Measurements from ENCODE around the gene TBC1D3G. TPM values are rescaled to one million over a fixed set of nuclear protein-coding genes. Genes with fewer than 3 reads are reported as not detected.
"Not testable (repeated sequence)": the region's sequence is repeated elsewhere in the genome, so short reads cannot be mapped to it uniquely, and the experiment has no call there.

TBC1D3G gene
- not detected in 2 replicates for total RNA-seq (2014; rRNA removed; shearing (Covaris generic); ENCODE audit: low replicate concordance)

- H3K9me2 ChIP-seq (replicated peaks; ENCODE audit: insufficient read depth, low read length); H4K20me1 ChIP-seq (ENCODE audit: insufficient read depth, low read depth, low read length); H3K4me3 ChIP-seq (ENCODE audit: low read length); H2AFZ ChIP-seq (ENCODE audit: low read length); H3K27ac ChIP-seq (ENCODE audit: low read length); H3K79me2 ChIP-seq (ENCODE audit: low read length); H3K9me3 ChIP-seq (ENCODE audit: low read length); H3K4me1 ChIP-seq (ENCODE audit: low read length); H3K27me3 ChIP-seq (ENCODE audit: low read length); DNase-seq; H3K36me3 ChIP-seq (ENCODE audit: insufficient read depth, low read length); H3K9ac ChIP-seq (ENCODE audit: low read length); H3K4me2 ChIP-seq (ENCODE audit: low read depth, low read length, poor library complexity, severe bottlenecking): not testable (repeated sequence)
These were observed at the start of gene TBC1D3G for GRCh38 chr17:36323584-36323983. TSS of gene TBC1D3G (plus strand) at chr17:36323884. CDS start at chr17:36325412, 1,528 bp downstream.

DNA sequence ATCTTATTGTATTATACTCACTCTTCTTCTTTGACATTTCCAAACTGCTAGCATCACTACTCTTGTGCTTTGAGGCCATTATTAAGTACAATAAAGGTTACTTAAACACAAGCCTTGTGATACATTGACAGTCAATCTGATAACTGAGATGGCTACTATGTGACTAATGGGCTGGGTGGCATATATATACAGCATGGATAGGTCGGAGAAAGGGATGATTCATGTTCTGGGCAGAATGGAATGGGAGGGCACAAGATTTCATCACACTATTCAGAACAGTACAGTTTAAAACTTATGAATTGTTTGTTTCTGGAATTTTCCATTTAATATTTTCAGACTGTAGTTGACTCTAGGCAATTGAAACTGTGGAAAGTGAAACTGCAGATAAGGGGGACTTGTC is 40.4 kb upstream of the TBC1D3G start:
- not testable (repeated sequence) for H3K4me2 ChIP-seq (ENCODE audit: low read depth, low read length, poor library complexity, severe bottlenecking); H3K36me3 ChIP-seq (ENCODE audit: insufficient read depth, low read length); H3K27me3 ChIP-seq (ENCODE audit: low read length)

DNA sequence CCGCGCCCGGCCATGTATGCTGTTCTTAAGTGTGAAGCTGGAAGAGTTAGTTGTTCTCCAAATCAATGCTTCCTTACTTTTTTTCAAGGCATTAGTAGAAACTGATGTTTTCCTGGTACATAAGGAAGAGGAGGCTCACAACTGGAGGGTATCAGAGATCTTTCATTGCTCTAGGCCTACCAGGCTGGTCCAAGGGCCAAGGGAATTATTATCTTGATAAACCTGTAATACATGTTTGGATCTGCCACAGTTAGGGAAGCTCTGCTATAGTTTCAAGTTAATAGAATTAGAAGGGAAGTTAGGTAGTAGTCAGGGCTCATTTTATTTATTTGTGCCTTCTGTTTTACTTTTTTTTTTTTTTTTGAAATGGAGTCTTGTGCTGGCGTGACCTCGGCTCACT is 39.5 kb upstream of the TBC1D3G start:
- not testable (repeated sequence) for H3K27ac ChIP-seq (ENCODE audit: low read length)

More for the DNA sequence above, 40.4 kb upstream of the TBC1D3G start:
- not testable (repeated sequence) for H3K4me1 ChIP-seq (ENCODE audit: low read length); H3K4me3 ChIP-seq (ENCODE audit: low read length); H2AFZ ChIP-seq (ENCODE audit: low read length); DNase-seq; H3K9ac ChIP-seq (ENCODE audit: low read length); H3K79me2 ChIP-seq (ENCODE audit: low read length); H3K27ac ChIP-seq (ENCODE audit: low read length); H4K20me1 ChIP-seq (ENCODE audit: insufficient read depth, low read depth, low read length); H3K9me3 ChIP-seq (ENCODE audit: low read length); H3K9me2 ChIP-seq (replicated peaks; ENCODE audit: insufficient read depth, low read length)

GRCh38 chr17:36289965-36290612 is 33.6 kb upstream of the TBC1D3G start:
- not testable (repeated sequence) for H3K4me3 ChIP-seq (ENCODE audit: low read length); H3K9me3 ChIP-seq (ENCODE audit: low read length); H3K9ac ChIP-seq (ENCODE audit: low read length); H3K9me2 ChIP-seq (replicated peaks; ENCODE audit: insufficient read depth, low read length); H3K27me3 ChIP-seq (ENCODE audit: low read length); H3K36me3 ChIP-seq (ENCODE audit: insufficient read depth, low read length); H3K4me1 ChIP-seq (ENCODE audit: low read length); H2AFZ ChIP-seq (ENCODE audit: low read length); H3K4me2 ChIP-seq (ENCODE audit: low read depth, low read length, poor library complexity, severe bottlenecking); DNase-seq; H4K20me1 ChIP-seq (ENCODE audit: insufficient read depth, low read depth, low read length); H3K27ac ChIP-seq (ENCODE audit: low read length); H3K79me2 ChIP-seq (ENCODE audit: low read length)

More for the DNA sequence above, 39.5 kb upstream of the TBC1D3G start:
- not testable (repeated sequence) for H3K9me2 ChIP-seq (replicated peaks; ENCODE audit: insufficient read depth, low read length); H3K79me2 ChIP-seq (ENCODE audit: low read length); H3K9ac ChIP-seq (ENCODE audit: low read length); H3K4me3 ChIP-seq (ENCODE audit: low read length); H3K36me3 ChIP-seq (ENCODE audit: insufficient read depth, low read length); H3K27me3 ChIP-seq (ENCODE audit: low read length); DNase-seq; H3K4me1 ChIP-seq (ENCODE audit: low read length); H3K4me2 ChIP-seq (ENCODE audit: low read depth, low read length, poor library complexity, severe bottlenecking); H4K20me1 ChIP-seq (ENCODE audit: insufficient read depth, low read depth, low read length); H2AFZ ChIP-seq (ENCODE audit: low read length); H3K9me3 ChIP-seq (ENCODE audit: low read length)

- H3K9me3 ChIP-seq (ENCODE audit: low read length); H4K20me1 ChIP-seq (ENCODE audit: insufficient read depth, low read depth, low read length); H3K9ac ChIP-seq (ENCODE audit: low read length); H3K27me3 ChIP-seq (ENCODE audit: low read length); H3K27ac ChIP-seq (ENCODE audit: low read length); H3K4me1 ChIP-seq (ENCODE audit: low read length); H3K4me3 ChIP-seq (ENCODE audit: low read length); H3K4me2 ChIP-seq (ENCODE audit: low read depth, low read length, poor library complexity, severe bottlenecking); DNase-seq; H3K36me3 ChIP-seq (ENCODE audit: insufficient read depth, low read length); H3K79me2 ChIP-seq (ENCODE audit: low read length); H2AFZ ChIP-seq (ENCODE audit: low read length); H3K9me2 ChIP-seq (replicated peaks; ENCODE audit: insufficient read depth, low read length): not testable (repeated sequence)
These were observed 28.5 kb upstream of the TBC1D3G start for GRCh38 chr17:36295161-36295560.

- not testable (repeated sequence) for H3K79me2 ChIP-seq (ENCODE audit: low read length); DNase-seq; H3K9me2 ChIP-seq (replicated peaks; ENCODE audit: insufficient read depth, low read length); H3K4me3 ChIP-seq (ENCODE audit: low read length); H3K4me1 ChIP-seq (ENCODE audit: low read length); H3K36me3 ChIP-seq (ENCODE audit: insufficient read depth, low read length); H3K9ac ChIP-seq (ENCODE audit: low read length); H3K4me2 ChIP-seq (ENCODE audit: low read depth, low read length, poor library complexity, severe bottlenecking); H4K20me1 ChIP-seq (ENCODE audit: insufficient read depth, low read depth, low read length); H2AFZ ChIP-seq (ENCODE audit: low read length); H3K27me3 ChIP-seq (ENCODE audit: low read length); H3K9me3 ChIP-seq (ENCODE audit: low read length); H3K27ac ChIP-seq (ENCODE audit: low read length)
These were observed 7.9 kb upstream of the TBC1D3G start for GRCh38 chr17:36315736-36316135.

DNA sequence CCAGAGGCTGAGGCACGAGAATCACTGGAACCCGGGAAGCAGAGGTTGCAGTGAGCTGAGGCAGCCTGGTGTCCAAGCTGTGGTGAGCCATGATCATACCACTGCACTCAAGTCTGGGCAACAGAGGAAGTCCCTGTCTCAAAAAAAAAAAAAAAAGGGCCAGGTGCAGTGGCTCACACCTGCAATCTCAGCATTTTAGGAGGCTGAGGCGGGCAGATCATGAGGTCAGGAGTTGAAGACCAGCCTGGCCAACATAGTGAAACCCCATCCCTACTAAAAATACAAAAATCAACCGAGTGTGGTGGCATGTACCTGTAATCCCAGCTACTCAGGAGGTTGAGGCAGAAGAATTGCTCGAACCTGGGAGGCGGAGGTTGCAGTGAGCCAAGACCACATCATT is 38.8 kb downstream of the TBC1D3G start:
- not testable (repeated sequence) for H4K20me1 ChIP-seq (ENCODE audit: insufficient read depth, low read depth, low read length); H3K9me3 ChIP-seq (ENCODE audit: low read length); DNase-seq

GRCh38 chr17:36375938-36376337 is 52.3 kb downstream of the TBC1D3G start:
- not testable (repeated sequence) for H3K4me2 ChIP-seq (ENCODE audit: low read depth, low read length, poor library complexity, severe bottlenecking); H4K20me1 ChIP-seq (ENCODE audit: insufficient read depth, low read depth, low read length); H3K27ac ChIP-seq (ENCODE audit: low read length); H2AFZ ChIP-seq (ENCODE audit: low read length); H3K4me1 ChIP-seq (ENCODE audit: low read length); DNase-seq; H3K4me3 ChIP-seq (ENCODE audit: low read length); H3K36me3 ChIP-seq (ENCODE audit: insufficient read depth, low read length); H3K27me3 ChIP-seq (ENCODE audit: low read length); H3K79me2 ChIP-seq (ENCODE audit: low read length); H3K9me2 ChIP-seq (replicated peaks; ENCODE audit: insufficient read depth, low read length); H3K9me3 ChIP-seq (ENCODE audit: low read length); H3K9ac ChIP-seq (ENCODE audit: low read length)

More for the DNA sequence above, 38.8 kb downstream of the TBC1D3G start:
- H3K4me3 ChIP-seq (ENCODE audit: low read length); H2AFZ ChIP-seq (ENCODE audit: low read length); H3K4me2 ChIP-seq (ENCODE audit: low read depth, low read length, poor library complexity, severe bottlenecking); H3K27ac ChIP-seq (ENCODE audit: low read length); H3K36me3 ChIP-seq (ENCODE audit: insufficient read depth, low read length); H3K4me1 ChIP-seq (ENCODE audit: low read length); H3K79me2 ChIP-seq (ENCODE audit: low read length); H3K9ac ChIP-seq (ENCODE audit: low read length); H3K9me2 ChIP-seq (replicated peaks; ENCODE audit: insufficient read depth, low read length); H3K27me3 ChIP-seq (ENCODE audit: low read length): not testable (repeated sequence)
